Stimulated activated CD4-positive, alpha-beta T cell treated with anti-CD3 and anti-CD28 coated beads, Interleukin-1b, Interleukin-23, amount 100 ng/mL, for 1 hour (primary cell): ENCODE measurements around the gene NTSR1.
A peak's percentile ranks its signal among the peaks of the same experiment; 100 is the strongest.

Experiments
- DNase-seq, 2 donors: peaks; one replicate each; pipeline ENCODE4 v3.0.0-alpha.2; 2020; ENCODE audit warnings: low read depth in 2 of 2

The NTSR1 gene

GRCh38 chr20:62707921-62708521, 615 bp upstream of the NTSR1 start:
- DNase-seq: no peak

- DNase-seq: no peak
Observed at GRCh38 chr20:62709537-62709905, 885 bp downstream of the NTSR1 start.

GRCh38 chr20:62710221-62710885, 1.7 kb downstream of the NTSR1 start:
- DNase-seq: no peak

GRCh38 chr20:62710886-62711702, 2.5 kb downstream of the NTSR1 start:
- DNase-seq: no peak

- no peak for DNase-seq
Observed at GRCh38 chr20:62711703-62712101, 3.1 kb downstream of the NTSR1 start.

GRCh38 chr20:62712606-62713005, 4.0 kb downstream of the NTSR1 start:
- DNase-seq: no peak

GRCh38 chr20:62714006-62714405, 5.4 kb downstream of the NTSR1 start:
- DNase-seq: no peak

GRCh38 chr20:62714799-62715198, 6.2 kb downstream of the NTSR1 start:
- DNase-seq: no peak

- DNase-seq: no peak
Observed at GRCh38 chr20:62715201-62715600, 6.6 kb downstream of the NTSR1 start.

GRCh38 chr20:62716198-62716940, 7.7 kb downstream of the NTSR1 start:
- DNase-seq: peak in 1 of 2 donors; percentile 9

GRCh38 chr20:62716941-62717310, 8.3 kb downstream of the NTSR1 start:
- no peak for DNase-seq

- no peak for DNase-seq
Observed at GRCh38 chr20:62717933-62718332, 9.3 kb downstream of the NTSR1 start.

GRCh38 chr20:62718546-62718945, 9.9 kb downstream of the NTSR1 start:
- DNase-seq: no peak

GRCh38 chr20:62719250-62719935, 10.8 kb downstream of the NTSR1 start:
- no peak for DNase-seq

- DNase-seq: no peak
Observed at GRCh38 chr20:62721511-62722370, 13.1 kb downstream of the NTSR1 start.

GRCh38 chr20:62722627-62723026, 14.0 kb downstream of the NTSR1 start:
- no peak for DNase-seq

- DNase-seq: no peak
Observed at GRCh38 chr20:62723351-62723750, 14.7 kb downstream of the NTSR1 start.

- no peak for DNase-seq
Observed at GRCh38 chr20:62723768-62724450, 15.3 kb downstream of the NTSR1 start.

GRCh38 chr20:62724692-62725595, 16.3 kb downstream of the NTSR1 start:
- DNase-seq: no peak
